Measurements from ENCODE around the gene ACSL3.

- TF ChIP-seq POLR2AphosphoS5 (IDR thresholded peaks at IDR 0.05) = no peak
- no peak for TF ChIP-seq CTCF (IDR thresholded peaks at IDR 0.05)
- TF ChIP-seq POLR2A (IDR thresholded peaks at IDR 0.05) = no peak
- no peak for TF ChIP-seq EP300 (IDR thresholded peaks at IDR 0.05)
These were observed 35.8 kb upstream of the ACSL3 start for GRCh38 chr2:222825031-222825430.
